SK-N-SH (cell line): Measurements from ENCODE around the gene XRCC3.

Source experiments
- CHD2 ChIP-seq: fragments of 150-350 bp; IDR thresholded peaks from 2 replicates; pipeline ENCODE4 v1.6.1; 2018; ENCODE audit warnings: low read length; ENCODE audit not compliant: partially characterized antibody
- MXI1 ChIP-seq: IDR thresholded peaks from 2 replicates; pipeline ENCODE4 v1.6.1; 2012; ENCODE audit warnings: mild to moderate bottlenecking, low read depth, low read length, improper control_type of control experiment
- NFIC ChIP-seq: IDR thresholded peaks from 2 replicates; pipeline ENCODE4 v1.4.0; 2012; ENCODE audit warnings: borderline replicate concordance
- POLR2AphosphoS5 ChIP-seq: IDR thresholded peaks from 2 replicates; pipeline ENCODE4 v1.6.1; 2012; ENCODE audit warnings: low read depth, low read length
- RAD21 ChIP-seq: IDR thresholded peaks from 2 replicates; pipeline ENCODE4 v1.6.1; 2012; ENCODE audit warnings: mild to moderate bottlenecking, low read length
- SMC3 ChIP-seq: IDR thresholded peaks from 2 replicates; pipeline ENCODE4 v1.6.1; 2012; ENCODE audit warnings: low read depth, low read length, improper control_type of control experiment
- TAF1 ChIP-seq: IDR thresholded peaks from 2 replicates; pipeline ENCODE4 v1.6.1; 2012; ENCODE audit warnings: low read depth, mild to moderate bottlenecking, low read length, moderate library complexity, borderline replicate concordance
- TF ChIP-seq, protein P1 (sequence below): fragments of 200-600 bp; sonication (generic); IDR thresholded peaks from 2 replicates; pipeline ENCODE4 v1.6.1; 2017; ENCODE audit warnings: antibody characterized with exemption, mild to moderate bottlenecking, moderate library complexity
- TF ChIP-seq, protein P2 (sequence below): fragments of 150-350 bp; IDR thresholded peaks from 2 replicates; pipeline ENCODE4 v1.6.1; 2016; ENCODE audit warnings: mild to moderate bottlenecking, low read depth, low read length
- TF ChIP-seq, protein P3 (sequence below): IDR thresholded peaks from 2 replicates; pipeline ENCODE4 v1.6.1; 2012; ENCODE audit warnings: mild to moderate bottlenecking, low read depth, low read length, moderate library complexity
- TF ChIP-seq, protein P4 (sequence below): IDR thresholded peaks from 2 replicates; pipeline ENCODE4 v1.4.0; 2012; ENCODE audit warnings: low read depth

- TF ChIP-seq, protein P1, sequence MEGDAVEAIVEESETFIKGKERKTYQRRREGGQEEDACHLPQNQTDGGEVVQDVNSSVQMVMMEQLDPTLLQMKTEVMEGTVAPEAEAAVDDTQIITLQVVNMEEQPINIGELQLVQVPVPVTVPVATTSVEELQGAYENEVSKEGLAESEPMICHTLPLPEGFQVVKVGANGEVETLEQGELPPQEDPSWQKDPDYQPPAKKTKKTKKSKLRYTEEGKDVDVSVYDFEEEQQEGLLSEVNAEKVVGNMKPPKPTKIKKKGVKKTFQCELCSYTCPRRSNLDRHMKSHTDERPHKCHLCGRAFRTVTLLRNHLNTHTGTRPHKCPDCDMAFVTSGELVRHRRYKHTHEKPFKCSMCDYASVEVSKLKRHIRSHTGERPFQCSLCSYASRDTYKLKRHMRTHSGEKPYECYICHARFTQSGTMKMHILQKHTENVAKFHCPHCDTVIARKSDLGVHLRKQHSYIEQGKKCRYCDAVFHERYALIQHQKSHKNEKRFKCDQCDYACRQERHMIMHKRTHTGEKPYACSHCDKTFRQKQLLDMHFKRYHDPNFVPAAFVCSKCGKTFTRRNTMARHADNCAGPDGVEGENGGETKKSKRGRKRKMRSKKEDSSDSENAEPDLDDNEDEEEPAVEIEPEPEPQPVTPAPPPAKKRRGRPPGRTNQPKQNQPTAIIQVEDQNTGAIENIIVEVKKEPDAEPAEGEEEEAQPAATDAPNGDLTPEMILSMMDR = no peak
- TF ChIP-seq CHD2 (no peak), POLR2AphosphoS5 (no peak), MXI1 (no peak), SMC3 (no peak), NFIC (no peak), TAF1 (no peak), RAD21 (no peak)
- TF ChIP-seq, protein P2, sequence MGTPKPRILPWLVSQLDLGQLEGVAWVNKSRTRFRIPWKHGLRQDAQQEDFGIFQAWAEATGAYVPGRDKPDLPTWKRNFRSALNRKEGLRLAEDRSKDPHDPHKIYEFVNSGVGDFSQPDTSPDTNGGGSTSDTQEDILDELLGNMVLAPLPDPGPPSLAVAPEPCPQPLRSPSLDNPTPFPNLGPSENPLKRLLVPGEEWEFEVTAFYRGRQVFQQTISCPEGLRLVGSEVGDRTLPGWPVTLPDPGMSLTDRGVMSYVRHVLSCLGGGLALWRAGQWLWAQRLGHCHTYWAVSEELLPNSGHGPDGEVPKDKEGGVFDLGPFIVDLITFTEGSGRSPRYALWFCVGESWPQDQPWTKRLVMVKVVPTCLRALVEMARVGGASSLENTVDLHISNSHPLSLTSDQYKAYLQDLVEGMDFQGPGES = no peak
- TF ChIP-seq, protein P3, sequence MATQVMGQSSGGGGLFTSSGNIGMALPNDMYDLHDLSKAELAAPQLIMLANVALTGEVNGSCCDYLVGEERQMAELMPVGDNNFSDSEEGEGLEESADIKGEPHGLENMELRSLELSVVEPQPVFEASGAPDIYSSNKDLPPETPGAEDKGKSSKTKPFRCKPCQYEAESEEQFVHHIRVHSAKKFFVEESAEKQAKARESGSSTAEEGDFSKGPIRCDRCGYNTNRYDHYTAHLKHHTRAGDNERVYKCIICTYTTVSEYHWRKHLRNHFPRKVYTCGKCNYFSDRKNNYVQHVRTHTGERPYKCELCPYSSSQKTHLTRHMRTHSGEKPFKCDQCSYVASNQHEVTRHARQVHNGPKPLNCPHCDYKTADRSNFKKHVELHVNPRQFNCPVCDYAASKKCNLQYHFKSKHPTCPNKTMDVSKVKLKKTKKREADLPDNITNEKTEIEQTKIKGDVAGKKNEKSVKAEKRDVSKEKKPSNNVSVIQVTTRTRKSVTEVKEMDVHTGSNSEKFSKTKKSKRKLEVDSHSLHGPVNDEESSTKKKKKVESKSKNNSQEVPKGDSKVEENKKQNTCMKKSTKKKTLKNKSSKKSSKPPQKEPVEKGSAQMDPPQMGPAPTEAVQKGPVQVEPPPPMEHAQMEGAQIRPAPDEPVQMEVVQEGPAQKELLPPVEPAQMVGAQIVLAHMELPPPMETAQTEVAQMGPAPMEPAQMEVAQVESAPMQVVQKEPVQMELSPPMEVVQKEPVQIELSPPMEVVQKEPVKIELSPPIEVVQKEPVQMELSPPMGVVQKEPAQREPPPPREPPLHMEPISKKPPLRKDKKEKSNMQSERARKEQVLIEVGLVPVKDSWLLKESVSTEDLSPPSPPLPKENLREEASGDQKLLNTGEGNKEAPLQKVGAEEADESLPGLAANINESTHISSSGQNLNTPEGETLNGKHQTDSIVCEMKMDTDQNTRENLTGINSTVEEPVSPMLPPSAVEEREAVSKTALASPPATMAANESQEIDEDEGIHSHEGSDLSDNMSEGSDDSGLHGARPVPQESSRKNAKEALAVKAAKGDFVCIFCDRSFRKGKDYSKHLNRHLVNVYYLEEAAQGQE = no peak
- TF ChIP-seq, protein P4, sequence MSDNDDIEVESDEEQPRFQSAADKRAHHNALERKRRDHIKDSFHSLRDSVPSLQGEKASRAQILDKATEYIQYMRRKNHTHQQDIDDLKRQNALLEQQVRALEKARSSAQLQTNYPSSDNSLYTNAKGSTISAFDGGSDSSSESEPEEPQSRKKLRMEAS = no peak
Measured at GRCh38 chr14:103726474-103726873, 11.2 kb upstream of the XRCC3 start.
